GM12891 (cell line): ENCODE measurements around the gene MIPEP.

Experiments used
- POLR2A ChIP-seq: IDR thresholded peaks from 2 replicates; pipeline ENCODE4 v1.6.1; 2011; ENCODE audit warnings: low read depth, low read length, control low read depth
- POLR2AphosphoS5 ChIP-seq: IDR thresholded peaks from 2 replicates; pipeline ENCODE4 v1.6.1; 2011; ENCODE audit warnings: low read depth, low read length, control low read depth
- POU2F2 ChIP-seq: IDR thresholded peaks from 2 replicates; pipeline ENCODE4 v1.6.1; 2011; ENCODE audit warnings: low read depth, mild to moderate bottlenecking, control low read depth, low read length, moderate library complexity
- SPI1 ChIP-seq: IDR thresholded peaks from 2 replicates; pipeline ENCODE4 v1.6.1; 2011; ENCODE audit warnings: low read depth, low read length, control low read depth
- TAF1 ChIP-seq: IDR thresholded peaks from 2 replicates; pipeline ENCODE4 v1.6.1; 2011; ENCODE audit warnings: low read depth, low read length, control low read depth

DNA sequence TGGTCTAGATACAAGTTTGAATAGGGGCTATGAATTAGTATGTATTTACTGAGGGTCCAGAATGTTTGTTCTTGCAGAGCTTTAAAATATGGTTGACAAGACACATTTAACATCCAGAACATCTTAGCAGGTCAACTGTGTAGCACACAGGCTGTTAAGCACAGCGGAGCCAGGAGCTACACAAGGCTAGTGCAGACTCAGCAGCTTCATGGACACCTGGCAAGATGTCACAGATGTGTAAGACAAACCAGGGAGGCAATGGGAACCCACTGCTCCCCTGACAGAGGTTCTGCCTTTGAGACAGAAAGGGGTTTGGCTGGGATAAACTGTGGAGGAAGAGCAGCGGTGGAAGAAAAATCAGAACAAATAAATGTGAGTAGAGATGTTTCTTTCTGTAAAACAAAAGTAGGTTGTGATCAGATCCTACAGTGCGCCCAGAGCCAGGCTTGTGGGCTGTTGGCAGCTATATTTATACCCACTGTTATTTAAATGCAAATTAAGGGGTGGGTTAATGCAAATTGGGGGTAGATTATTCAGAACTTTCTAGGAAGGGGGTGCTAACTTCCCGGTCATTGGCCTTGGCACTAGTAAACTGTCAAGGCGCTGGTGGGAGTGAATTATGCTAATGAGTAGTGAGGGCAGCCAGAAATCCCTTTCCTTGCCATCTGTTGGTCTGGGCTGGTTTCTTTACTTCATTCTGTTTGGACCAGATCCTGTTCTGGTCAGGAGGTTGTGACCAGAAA, 33.0 kb downstream of the MIPEP start:
- TF ChIP-seq POLR2A, result no peak
- no peak for TF ChIP-seq TAF1
- TF ChIP-seq POLR2AphosphoS5, result no peak
- TF ChIP-seq SPI1, result no peak
- TF ChIP-seq POU2F2, result no peak; the same call in 1 of the 2 replicates
